ENCODE measurements around the gene USP4. TPM values are rescaled to one million over a fixed set of nuclear protein-coding genes. Genes with fewer than 3 reads are reported as not detected.
A peak's percentile ranks its signal among the peaks of the same experiment; 100 is the strongest.
"Not testable (repeated sequence)": the region's sequence is repeated elsewhere in the genome, so short reads cannot be mapped to it uniquely, and the experiment has no call there.

Gene USP4
- total RNA-seq, 1 donor from 2014 or later, result 39.4 TPM

- ATAC-seq, result not testable (repeated sequence)
- intact Hi-C loops (cut with DNase I), result loop anchor here (2.0 to 5.0 kb wide), 3 partner anchors 16 to 185 kb away; partner anchors contain the start of genes KLHDC8B, RHOA, TCTA and USP4
These were observed 17.2 kb upstream of the USP4 start for GRCh38 chr3:49357095-49357442.

GRCh38 chr3:49352890-49353421 lies 13.1 kb upstream of the USP4 start:
- intact Hi-C loops (cut with DNase I), result no loop called here
- DNase-seq (ENCODE audit: missing footprints) (no peak), ATAC-seq (no peak)

More at GRCh38 chr3:49357095-49357442, 17.2 kb upstream of the USP4 start:
- DNase-seq (ENCODE audit: missing footprints), result not testable (repeated sequence)

- DNase-seq (ENCODE audit: missing footprints) (no peak), ATAC-seq (no peak)
- intact Hi-C loops (cut with DNase I), result no loop called here
These were observed 12.4 kb upstream of the USP4 start for GRCh38 chr3:49352281-49352680.

GRCh38 chr3:49351521-49352011 lies 11.7 kb upstream of the USP4 start:
- DNase-seq (ENCODE audit: missing footprints), result no peak
- intact Hi-C loops (cut with DNase I), result no loop called here
- ATAC-seq, result peak; percentile 25

GRCh38 chr3:49349348-49350114 lies 9.7 kb upstream of the USP4 start:
- intact Hi-C loops (cut with DNase I), result no loop called here
- DNase-seq (ENCODE audit: missing footprints) (no peak), ATAC-seq (no peak)

GRCh38 chr3:49348361-49348760 lies 8.5 kb upstream of the USP4 start:
- DNase-seq (ENCODE audit: missing footprints); ATAC-seq; intact Hi-C loops (cut with DNase I): not testable (repeated sequence)

- no peak for DNase-seq (ENCODE audit: missing footprints)
- ATAC-seq, result no peak
- intact Hi-C loops (cut with DNase I), result no loop called here
These were observed 7.0 kb upstream of the USP4 start for GRCh38 chr3:49346797-49347251.

- intact Hi-C loops (cut with DNase I), result no loop called here
These were observed 3.3 kb upstream of the USP4 start for GRCh38 chr3:49343163-49343562.

GRCh38 chr3:49341996-49342395 lies 2.1 kb upstream of the USP4 start:
- DNase-seq (ENCODE audit: missing footprints) (no peak), ATAC-seq (no peak)
- intact Hi-C loops (cut with DNase I), result loop anchor here (2.0 kb wide), 2 partner anchors 15 to 71 kb away; partner anchors contain the start of gene TCTA

More at GRCh38 chr3:49343163-49343562, 3.3 kb upstream of the USP4 start:
- ATAC-seq (no peak), DNase-seq (ENCODE audit: missing footprints) (no peak)

- intact Hi-C loops (cut with DNase I), result no loop called here
- peak; percentile 21 for ATAC-seq
- no peak for DNase-seq (ENCODE audit: missing footprints)
These were observed 292 bp downstream of the USP4 start for GRCh38 chr3:49339581-49339940.

GRCh38 chr3:49333916-49334633 lies 5.8 kb downstream of the USP4 start:
- intact Hi-C loops (cut with DNase I), result no loop called here
- DNase-seq (ENCODE audit: missing footprints) (no peak), ATAC-seq (no peak)

- ATAC-seq, result peak; percentile 31
- intact Hi-C loops (cut with DNase I), result no loop called here
- DNase-seq (ENCODE audit: missing footprints), result peak; percentile 81
These were observed 6.8 kb downstream of the USP4 start for GRCh38 chr3:49333091-49333490.

- intact Hi-C loops (cut with DNase I), result no loop called here
- ATAC-seq (no peak), DNase-seq (ENCODE audit: missing footprints) (no peak)
These were observed 10.7 kb downstream of the USP4 start for GRCh38 chr3:49329186-49329585.

- intact Hi-C loops (cut with DNase I); ATAC-seq; DNase-seq (ENCODE audit: missing footprints): not testable (repeated sequence)
These were observed 11.5 kb downstream of the USP4 start for GRCh38 chr3:49328350-49328749.

GRCh38 chr3:49327485-49327884 lies 12.4 kb downstream of the USP4 start:
- no peak for DNase-seq (ENCODE audit: missing footprints)
- intact Hi-C loops (cut with DNase I), result no loop called here
- ATAC-seq, result no peak

GRCh38 chr3:49324768-49325167 lies 15.1 kb downstream of the USP4 start:
- ATAC-seq (no peak), DNase-seq (ENCODE audit: missing footprints) (no peak)
- intact Hi-C loops (cut with DNase I), result no loop called here

GRCh38 chr3:49316696-49317457 lies 23.0 kb downstream of the USP4 start:
- intact Hi-C loops (cut with DNase I), result no loop called here
- no peak for DNase-seq (ENCODE audit: missing footprints)
- ATAC-seq, result no peak

- ATAC-seq (no peak), DNase-seq (ENCODE audit: missing footprints) (no peak)
- intact Hi-C loops (cut with DNase I), result no loop called here
These were observed 25.8 kb downstream of the USP4 start for GRCh38 chr3:49313896-49314688.
